HCT116 (cell line): Measurements from ENCODE around the gene LCN15. TPM values are rescaled to one million over a fixed set of nuclear protein-coding genes. Genes with fewer than 3 reads are reported as not detected.

ENCODE experiments used
- ATF3 ChIP-seq: IDR thresholded peaks from 2 replicates; pipeline ENCODE4 v1.6.1; 2012
- EGR1 ChIP-seq: IDR thresholded peaks from 2 replicates; pipeline ENCODE4 v1.6.1; 2012; ENCODE audit warnings: low read depth
- EZH2 ChIP-seq: fragments of 200-600 bp; sonication (generic); IDR thresholded peaks from 2 replicates; pipeline ENCODE4 v1.6.1; 2017; ENCODE audit warnings: antibody characterized with exemption, mixed run types
- JUND ChIP-seq: IDR thresholded peaks from 2 replicates; pipeline ENCODE4 v1.6.1; 2012
- POLR2A ChIP-seq: IDR thresholded peaks from 2 replicates; pipeline ENCODE4 v1.7.0; 2011; ENCODE audit warnings: borderline replicate concordance; ENCODE audit not compliant: insufficient read depth, insufficient read length; ENCODE audit errors: extremely low read depth
- POLR2AphosphoS5 ChIP-seq: IDR thresholded peaks from 2 replicates; pipeline ENCODE4 v1.6.1; 2011; ENCODE audit warnings: mild to moderate bottlenecking, low read depth, low read length, moderate library complexity
- RAD21 ChIP-seq: IDR thresholded peaks from 2 replicates; pipeline ENCODE4 v1.6.1; 2012; ENCODE audit warnings: low read depth, mild to moderate bottlenecking
- SIN3A ChIP-seq: IDR thresholded peaks from 2 replicates; pipeline ENCODE4 v1.6.1; 2012; ENCODE audit warnings: low read depth
- SRF ChIP-seq: IDR thresholded peaks from 2 replicates; pipeline ENCODE4 v1.6.1; 2012; ENCODE audit warnings: low read depth
- TCF7L2 ChIP-seq: IDR thresholded peaks from 2 replicates; pipeline ENCODE4 v1.7.0; 2011; ENCODE audit warnings: borderline replicate concordance, inconsistent platforms; ENCODE audit not compliant: insufficient read depth, insufficient read length; ENCODE audit errors: extremely low read depth
- YY1 ChIP-seq: IDR thresholded peaks from 2 replicates; pipeline ENCODE4 v1.6.1; 2011; ENCODE audit warnings: low read length, low read depth, moderate library complexity, mild to moderate bottlenecking; ENCODE audit not compliant: insufficient replicate concordance; ENCODE audit errors: extremely low read depth
- ZFX ChIP-seq: fragments of 450-650 bp; IDR thresholded peaks from 2 replicates; pipeline ENCODE4 v1.6.1; 2017
- ZNF274 ChIP-seq: fragments of 200-500 bp; sonication (Bioruptor generic); IDR thresholded peaks from 2 replicates; pipeline ENCODE4 v1.6.1; 2014; ENCODE audit warnings: mild to moderate bottlenecking, low read depth, low read length, inconsistent platforms
- total RNA-seq: library from RNA; stranded (reverse); gene quantifications from one replicate; pipeline ENCODE4 v1.2.1, GENCODE V29; 2021; ENCODE audit not compliant: unreplicated experiment
- TF ChIP-seq, protein P1 (sequence below): IDR thresholded peaks from 2 replicates; pipeline ENCODE4 v1.6.1; 2011; ENCODE audit warnings: mild to moderate bottlenecking, low read length, moderate library complexity; ENCODE audit not compliant: insufficient replicate concordance; ENCODE audit errors: extremely low read depth

The LCN15 gene
- total RNA-seq, 1 experiment from 2014 or later, result 0.76 TPM

DNA sequence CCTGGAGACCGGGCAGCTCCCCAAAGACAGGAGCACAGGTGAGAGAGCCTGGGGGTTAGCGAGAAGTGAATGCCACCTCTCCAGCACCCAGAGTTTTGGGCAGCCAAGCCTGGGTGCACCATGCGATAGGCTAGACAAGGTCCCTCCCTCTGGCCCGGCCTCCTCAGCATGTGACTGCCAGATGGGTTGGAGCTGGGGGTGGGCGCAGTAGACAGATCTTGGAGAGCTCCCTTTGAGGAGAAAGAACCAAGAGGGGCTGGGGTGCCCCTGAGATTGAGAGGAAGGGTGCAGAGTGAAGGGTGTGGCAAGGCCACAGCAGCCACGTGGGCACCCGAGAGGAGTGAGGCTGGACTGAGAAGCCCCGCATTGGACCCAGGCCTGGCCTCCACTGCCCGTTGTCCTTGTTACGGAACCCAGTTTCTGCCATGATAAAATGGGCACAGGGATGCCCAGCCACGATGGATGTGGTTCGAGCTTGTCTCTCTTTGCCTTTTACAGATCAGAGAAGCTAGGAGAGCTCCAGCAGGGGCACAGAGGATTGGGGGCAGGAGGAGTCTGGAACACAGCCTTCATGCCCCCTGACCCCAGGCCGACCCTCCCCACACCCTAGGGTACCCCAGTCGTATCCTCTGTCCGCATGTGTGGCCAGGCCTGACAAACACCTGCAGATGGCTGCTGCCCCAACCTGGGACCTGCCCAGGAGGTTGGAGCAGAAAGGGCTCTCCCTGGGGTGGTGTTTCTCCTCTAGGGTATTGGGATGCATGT, 28.2 kb upstream of the LCN15 start (continued):
- TF ChIP-seq, protein P1, sequence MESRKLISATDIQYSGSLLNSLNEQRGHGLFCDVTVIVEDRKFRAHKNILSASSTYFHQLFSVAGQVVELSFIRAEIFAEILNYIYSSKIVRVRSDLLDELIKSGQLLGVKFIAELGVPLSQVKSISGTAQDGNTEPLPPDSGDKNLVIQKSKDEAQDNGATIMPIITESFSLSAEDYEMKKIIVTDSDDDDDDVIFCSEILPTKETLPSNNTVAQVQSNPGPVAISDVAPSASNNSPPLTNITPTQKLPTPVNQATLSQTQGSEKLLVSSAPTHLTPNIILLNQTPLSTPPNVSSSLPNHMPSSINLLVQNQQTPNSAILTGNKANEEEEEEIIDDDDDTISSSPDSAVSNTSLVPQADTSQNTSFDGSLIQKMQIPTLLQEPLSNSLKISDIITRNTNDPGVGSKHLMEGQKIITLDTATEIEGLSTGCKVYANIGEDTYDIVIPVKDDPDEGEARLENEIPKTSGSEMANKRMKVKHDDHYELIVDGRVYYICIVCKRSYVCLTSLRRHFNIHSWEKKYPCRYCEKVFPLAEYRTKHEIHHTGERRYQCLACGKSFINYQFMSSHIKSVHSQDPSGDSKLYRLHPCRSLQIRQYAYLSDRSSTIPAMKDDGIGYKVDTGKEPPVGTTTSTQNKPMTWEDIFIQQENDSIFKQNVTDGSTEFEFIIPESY, result no peak
- no peak for TF ChIP-seq POLR2A
- no peak for TF ChIP-seq POLR2AphosphoS5
- TF ChIP-seq EGR1, result no peak
- TF ChIP-seq JUND, result no peak
- no peak for TF ChIP-seq YY1
- no peak for TF ChIP-seq SRF
- no peak for TF ChIP-seq ZFX
- TF ChIP-seq RAD21, result no peak
- no peak for TF ChIP-seq TCF7L2
- TF ChIP-seq EZH2, result no peak
- no peak for TF ChIP-seq ZNF274
- TF ChIP-seq ATF3, result no peak
- no peak for TF ChIP-seq SIN3A
